NCI-H187 (cell line): ENCODE measurements around the gene SLC6A11.

Experiments used
- DNase-seq, 2 experiments: peaks; one replicate each; lab custom pipeline; 2025; lab: John Stamatoyannopoulos, UW

SLC6A11 gene

GRCh38 chr3:10790713-10791112 lies 25.3 kb upstream of the SLC6A11 start:
- DNase-seq: no peak

GRCh38 chr3:10792208-10792607 lies 23.8 kb upstream of the SLC6A11 start:
- no peak for DNase-seq

DNA sequence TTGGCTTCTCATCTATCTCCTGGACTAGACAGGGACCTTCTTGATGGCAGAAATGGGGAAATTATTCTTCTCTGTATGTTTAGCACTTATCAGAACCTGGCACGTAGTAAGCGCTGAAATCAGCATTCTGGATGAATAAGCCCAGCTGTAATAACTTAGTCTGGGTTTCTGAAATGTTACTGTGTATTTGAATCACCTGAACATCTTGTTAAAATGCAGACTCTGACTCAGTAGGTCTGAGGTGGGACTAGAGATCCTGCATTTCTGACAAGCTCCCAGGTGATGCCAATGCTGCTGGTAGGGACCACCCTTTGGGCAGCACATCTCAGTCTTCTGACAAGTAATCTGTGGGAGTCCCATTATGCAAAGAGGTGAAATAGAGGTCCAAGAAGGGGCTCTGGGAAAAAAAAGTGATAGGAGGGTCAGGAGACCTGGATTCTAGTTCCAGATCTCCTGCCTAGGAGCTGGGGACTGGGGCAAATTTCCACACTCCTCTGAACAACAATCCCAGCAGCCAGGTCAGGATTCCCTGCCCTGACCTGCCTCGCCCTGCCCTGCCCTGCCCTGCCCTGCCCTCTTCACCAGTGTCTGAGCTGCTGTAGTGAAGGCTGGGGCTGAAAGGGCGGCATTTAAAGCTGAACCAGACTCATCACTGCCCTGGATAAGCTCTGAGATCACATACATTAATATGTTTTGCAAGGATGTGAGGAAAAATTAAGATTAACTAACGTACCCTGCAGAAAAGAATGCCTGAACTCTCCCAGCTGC lies 17.2 kb upstream of the SLC6A11 start:
- DNase-seq: no peak

GRCh38 chr3:10804183-10804648 lies 11.8 kb upstream of the SLC6A11 start:
- no peak for DNase-seq

GRCh38 chr3:10806006-10806405 lies 10.0 kb upstream of the SLC6A11 start:
- no peak for DNase-seq

DNA sequence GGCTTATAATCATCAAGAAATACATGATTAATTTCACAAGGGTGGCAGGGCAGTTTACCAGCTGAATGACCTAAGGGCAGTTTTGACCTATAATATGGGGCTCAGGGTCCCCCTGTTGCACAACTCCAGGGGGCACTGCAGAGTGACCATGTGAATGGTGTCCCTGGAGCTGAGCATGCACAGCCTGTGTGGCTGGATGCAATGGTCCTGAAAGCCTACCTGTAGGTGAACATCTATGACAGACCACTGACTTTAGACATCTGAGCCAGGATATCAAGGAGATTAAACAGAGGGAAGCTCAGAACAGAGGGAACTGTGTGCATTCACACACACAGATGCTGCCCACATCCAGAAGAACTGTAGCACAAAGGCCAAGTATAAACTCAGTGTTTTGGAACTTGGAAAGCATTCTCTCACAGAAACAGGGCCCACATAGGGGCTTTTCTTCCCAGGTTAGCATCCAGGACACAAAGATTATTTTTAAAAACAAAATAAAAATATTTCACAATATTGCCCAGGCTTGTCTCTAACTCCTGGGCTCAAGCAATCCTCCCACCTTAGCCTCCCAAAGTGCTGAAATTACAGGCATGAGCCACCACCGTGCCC lies 7.8 kb upstream of the SLC6A11 start:
- DNase-seq: no peak

- DNase-seq: no peak
Measured at GRCh38 chr3:10808974-10809373, 7.1 kb upstream of the SLC6A11 start.

DNA sequence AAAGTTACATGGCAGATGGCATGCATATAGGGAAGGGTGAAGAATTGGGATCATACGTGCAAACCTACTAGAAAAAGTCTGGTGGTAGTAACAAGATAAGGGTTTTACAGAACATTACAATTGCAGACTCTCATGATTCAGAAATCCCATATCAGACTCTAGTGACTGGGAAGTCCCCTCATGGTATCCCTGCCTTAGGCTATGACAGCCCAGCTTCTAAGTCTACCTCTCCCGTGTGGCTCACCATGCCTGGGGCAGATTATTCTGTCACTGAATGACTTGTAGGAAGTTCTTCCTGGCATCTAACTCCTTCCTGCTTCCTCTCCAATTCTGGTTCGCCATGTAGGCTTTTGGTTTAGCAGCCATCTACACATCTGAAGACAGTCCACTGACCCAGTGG lies 5.7 kb upstream of the SLC6A11 start:
- no peak for DNase-seq

DNA sequence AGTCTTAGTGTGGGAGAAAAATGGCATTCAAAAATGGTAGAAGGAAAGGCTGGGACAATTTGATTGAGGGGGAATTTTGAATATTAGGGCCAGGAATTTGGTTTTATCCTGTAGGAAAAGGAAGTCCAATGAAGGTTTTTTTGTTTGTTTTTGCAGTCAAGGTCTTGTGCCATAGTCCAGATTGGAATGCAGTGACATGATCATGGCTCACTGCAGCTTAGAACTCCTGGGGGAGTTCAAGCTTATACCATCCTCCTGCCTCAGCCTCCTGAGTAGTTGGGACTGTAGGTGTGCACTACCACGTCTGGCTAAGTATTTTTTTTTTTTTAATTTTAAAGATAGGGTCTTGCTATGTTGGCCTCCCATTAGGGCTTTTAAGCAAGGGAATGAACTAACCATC lies 2.6 kb upstream of the SLC6A11 start:
- DNase-seq: no peak

DNA sequence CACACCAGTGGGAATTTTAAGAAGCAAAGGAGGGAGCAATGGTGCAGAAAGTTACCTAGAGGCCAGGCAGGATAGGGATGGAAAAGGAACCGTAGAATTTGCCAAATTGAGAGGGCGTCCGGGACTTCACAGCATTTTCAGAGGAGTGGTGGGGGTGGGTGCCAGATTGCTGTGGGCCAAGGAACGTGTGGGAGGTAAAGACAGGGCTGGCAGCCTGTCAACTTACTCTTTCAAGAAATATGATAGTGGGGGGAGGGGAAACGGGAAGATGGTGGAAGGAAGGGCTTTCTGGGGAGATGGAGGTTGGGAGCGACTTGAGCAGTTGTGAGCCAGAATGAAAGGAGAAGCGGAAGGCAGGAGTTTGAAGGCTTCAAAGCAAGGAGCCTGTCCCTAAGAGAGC lies 1.4 kb upstream of the SLC6A11 start:
- DNase-seq: no peak

DNA sequence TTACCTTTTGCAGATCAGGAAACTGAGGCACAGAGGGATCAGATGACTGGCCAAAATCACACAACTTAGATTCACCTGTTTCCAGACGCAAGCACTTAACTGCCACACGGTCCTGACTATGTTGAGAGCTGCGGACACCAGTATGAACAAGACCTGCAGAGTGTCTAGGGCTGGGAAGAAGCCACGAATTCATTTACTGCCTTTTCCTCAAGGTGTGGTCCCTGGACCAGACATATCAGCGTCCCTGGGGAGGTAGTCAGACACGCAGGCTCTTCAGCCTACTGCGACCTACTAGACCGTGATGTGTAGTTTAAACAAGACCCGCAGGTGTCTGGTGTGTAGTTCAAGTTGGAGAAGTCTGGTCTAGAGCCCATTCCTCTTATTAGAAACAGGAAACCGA lies 541 bp upstream of the SLC6A11 start:
- DNase-seq: no peak

DNA sequence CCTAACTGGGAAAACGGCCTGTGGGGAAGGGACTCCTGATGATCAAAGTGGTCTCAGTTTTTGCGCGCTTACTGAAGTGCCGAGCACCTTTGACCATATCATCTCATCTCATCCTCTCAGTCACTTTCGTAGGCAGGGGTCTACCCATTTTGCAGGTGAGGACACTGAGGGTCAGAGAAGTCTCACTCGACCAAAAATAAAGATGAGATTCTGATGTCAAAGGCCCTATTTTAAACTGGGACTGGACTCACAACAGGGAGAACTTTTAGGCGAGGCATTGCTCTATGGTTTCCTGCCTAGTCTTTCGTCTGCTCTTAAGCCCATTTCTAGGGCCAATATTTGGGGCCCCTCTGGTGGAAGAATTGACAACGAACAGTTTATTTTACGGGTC lies 830 bp downstream of the SLC6A11 start:
- no peak for DNase-seq

DNA sequence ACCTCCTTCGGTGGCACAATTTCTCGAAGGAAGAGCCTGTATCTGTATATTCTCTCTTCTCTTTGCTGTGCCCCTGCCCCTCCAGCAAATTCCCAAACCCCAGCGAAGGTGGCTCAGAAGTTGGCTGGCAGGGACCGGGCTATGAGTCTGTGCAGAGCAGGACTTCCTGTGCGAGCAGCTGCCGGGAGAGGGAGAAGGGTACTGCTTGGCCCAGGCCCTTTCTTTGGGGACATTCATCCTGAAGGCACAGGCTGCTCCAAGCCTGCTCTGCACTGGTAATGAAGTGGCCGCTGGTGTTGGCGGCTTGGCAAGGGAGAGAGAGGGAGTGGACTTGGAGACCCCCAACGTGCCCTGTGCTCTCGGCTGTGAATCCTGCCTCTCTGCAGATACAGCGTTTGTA lies 1.5 kb downstream of the SLC6A11 start:
- DNase-seq: no peak

GRCh38 chr3:10822055-10822454 lies 6.0 kb downstream of the SLC6A11 start:
- no peak for DNase-seq

- no peak for DNase-seq
Measured at GRCh38 chr3:10822708-10823515, 6.9 kb downstream of the SLC6A11 start.

GRCh38 chr3:10823516-10823818 lies 7.4 kb downstream of the SLC6A11 start:
- no peak for DNase-seq

DNA sequence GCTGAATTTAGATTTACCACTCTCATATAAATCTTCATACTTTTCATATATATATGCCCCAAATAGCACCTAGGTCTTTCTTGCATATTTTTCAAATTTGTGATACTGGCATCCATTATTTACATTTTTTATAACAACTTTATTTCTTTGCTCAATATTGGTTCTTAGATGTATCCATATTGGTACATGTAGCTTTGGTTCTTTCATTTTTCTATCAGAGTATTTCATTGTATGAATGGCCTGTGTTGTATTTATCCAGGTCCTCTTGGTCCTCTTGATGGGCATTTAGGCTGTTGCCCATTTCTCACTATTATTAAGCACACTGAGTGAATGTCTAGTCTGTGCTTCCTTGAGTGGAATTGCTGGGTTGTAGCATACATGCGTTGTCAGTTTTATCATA lies 8.4 kb downstream of the SLC6A11 start:
- DNase-seq: no peak

- DNase-seq: no peak
Measured at GRCh38 chr3:10833855-10834414, 17.9 kb downstream of the SLC6A11 start.

- DNase-seq: no peak
Measured at GRCh38 chr3:10834951-10835350, 18.9 kb downstream of the SLC6A11 start.

DNA sequence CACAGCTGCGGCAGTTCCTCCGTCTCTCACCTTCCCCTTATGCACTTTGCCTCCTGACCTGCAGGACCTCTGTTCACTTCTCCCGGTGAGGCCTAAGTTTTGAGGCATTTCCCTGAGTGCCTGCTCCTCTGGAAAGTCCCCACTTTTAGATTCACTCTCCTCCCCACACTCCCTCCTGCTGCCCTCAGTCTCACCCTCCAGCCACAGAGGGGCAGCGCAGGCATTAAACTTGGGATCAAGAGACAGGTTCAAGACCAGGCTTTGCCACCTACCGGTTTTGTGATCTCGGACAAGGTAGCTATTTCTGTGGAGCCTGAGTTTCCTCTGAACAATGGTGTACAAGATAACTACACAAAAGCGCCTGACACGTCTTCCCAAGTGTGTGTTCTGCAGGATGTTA lies 19.4 kb downstream of the SLC6A11 start:
- DNase-seq: no peak

- no peak for DNase-seq
Measured at GRCh38 chr3:10836676-10837075, 20.6 kb downstream of the SLC6A11 start.

GRCh38 chr3:10837849-10838248 lies 21.8 kb downstream of the SLC6A11 start:
- DNase-seq: no peak

DNA sequence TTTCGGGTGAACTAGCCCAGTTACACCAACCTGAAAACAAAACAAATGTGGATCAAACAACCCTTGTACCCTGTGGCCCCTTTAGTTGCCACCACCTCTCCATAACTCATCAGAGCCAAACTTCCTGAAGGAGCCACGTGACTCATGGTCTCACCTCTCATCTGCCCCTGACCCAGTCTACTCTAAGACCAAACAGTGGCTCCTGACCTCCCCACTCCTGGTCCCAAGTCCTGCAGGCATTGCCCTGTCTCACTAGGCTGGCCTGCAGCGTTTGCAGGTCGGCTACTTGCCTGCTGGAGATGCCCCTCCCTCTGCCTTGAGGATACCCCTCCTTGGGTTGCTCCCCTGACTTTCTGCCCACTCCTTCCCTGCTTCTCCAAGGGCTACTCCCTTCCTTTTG lies 23.1 kb downstream of the SLC6A11 start:
- no peak for DNase-seq
